Stimulated activated CD8-positive, alpha-beta memory T cell treated with anti-CD3 and anti-CD28 coated beads, Interleukin-7, amount 100 ng/mL, for 48 hours (primary cell): ENCODE results near the gene ST14.

ENCODE experiments used
- DNase-seq, 2 donors: peaks; one replicate each; pipeline ENCODE4 v3.0.0-alpha.2; 2020; ENCODE audit warnings: low read depth in 1 of 2; ENCODE audit errors: extremely low read depth in 1 of 2

Gene ST14

DNA sequence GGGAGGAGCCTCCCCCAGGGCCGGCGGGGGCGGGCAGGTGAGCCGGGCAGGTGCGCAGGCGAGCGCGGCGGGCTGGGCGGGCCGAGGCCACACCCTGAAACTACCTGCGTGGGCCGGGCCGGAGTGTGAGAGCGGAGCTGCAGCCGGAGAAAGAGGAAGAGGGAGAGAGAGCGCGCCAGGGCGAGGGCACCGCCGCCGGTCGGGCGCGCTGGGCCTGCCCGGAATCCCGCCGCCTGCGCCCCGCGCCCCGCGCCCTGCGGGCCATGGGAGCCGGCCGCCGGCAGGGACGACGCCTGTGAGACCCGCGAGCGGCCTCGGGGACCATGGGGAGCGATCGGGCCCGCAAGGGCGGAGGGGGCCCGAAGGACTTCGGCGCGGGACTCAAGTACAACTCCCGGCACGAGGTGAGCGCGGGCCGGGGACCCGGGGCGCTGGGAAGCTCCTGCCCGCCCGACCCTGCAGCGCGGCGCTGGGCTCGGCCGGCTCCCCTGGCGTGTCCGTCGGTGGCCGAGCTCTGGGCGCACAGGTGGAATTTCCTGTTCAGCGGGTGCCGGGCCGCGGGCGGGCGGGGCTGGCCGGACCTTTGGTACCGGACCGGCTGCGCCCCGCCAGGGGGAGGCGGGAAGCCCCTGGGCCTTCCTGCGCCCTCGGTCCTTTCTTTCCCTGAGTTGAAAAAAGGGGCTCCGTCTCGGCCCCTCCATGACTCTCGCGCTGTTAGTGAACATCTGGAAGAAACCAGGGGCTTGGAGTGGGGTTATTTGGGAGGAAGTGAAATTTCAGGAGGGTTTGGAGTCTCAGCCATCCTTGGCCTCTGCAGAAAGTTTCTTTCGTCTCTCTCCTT is at the start of gene ST14:
Gene ST14 (plus strand): TSS at position 126 of the 841 bp plus-strand sequence. CDS start 198 bp downstream, at position 324.
- no peak for DNase-seq

DNA sequence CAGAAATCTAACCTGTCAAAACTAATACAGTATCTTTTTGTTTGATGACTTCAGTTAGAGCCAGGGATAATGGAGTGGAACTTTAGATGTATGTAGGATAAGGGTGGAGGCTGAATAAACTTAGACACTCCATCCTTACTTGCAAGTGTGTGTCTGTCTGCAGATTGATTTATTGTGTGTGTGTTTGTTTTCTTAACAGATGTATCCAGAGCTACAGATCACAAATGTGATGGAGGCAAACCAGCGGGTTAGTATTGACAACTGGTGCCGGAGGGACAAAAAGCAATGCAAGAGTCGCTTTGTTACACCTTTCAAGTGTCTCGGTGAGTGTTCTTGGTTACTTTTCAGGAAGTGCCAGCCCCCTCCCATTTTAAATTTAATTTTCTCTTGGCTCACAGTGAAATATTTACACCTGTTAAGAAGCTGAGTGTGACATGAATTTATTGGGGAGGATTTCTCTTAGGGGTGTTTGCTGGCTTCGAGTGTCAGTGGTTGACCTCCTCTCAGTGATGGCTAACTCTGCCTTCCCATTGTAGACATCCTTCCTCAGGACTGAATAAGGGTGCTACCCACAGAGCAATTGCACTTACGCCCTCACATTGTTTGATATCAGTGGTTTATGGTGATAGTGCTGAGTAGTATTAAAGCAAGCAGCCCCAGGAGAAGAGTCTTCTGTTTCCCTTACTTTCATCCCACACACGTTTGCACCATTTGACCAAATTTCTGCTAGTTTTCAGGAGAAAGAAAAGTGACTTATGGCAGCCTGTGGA is 49.1 kb upstream of the ST14 start:
- no peak for DNase-seq

DNA sequence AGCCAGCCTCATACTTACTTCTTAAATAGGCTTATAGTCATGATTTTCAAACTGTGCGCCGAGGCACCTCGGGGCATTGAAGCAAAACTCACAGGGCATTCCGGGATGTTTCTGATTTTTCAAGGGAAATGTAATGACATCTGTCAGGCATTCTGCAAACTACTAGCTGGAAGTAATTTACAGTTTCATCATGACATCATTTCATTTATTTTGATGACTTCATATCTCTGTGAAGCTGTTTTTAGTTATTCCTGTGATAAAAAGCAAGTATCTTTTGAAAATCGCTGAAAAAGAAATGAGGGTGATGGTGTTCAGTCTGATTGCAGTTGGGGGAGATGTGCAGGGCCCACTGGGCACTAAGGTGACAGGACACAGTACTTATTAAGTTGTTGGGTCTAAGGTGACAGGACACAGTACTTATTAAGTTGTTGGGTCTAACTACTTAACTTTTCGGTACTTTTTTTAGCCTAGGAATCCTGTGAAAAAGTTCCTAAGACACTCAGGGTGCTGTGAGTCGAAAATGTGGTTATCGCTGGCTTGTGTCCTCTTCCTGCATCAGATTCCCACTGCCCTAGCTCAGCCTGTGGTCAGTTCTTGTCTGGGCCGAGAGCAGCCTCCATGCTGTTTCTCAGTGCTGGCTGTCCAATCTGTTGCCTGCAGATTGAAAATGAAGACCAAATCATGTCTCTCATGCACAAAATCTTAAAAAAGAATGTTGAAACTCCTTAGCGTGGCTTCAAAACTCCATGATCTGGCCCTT is 47.3 kb upstream of the ST14 start:
- no peak for DNase-seq

DNA sequence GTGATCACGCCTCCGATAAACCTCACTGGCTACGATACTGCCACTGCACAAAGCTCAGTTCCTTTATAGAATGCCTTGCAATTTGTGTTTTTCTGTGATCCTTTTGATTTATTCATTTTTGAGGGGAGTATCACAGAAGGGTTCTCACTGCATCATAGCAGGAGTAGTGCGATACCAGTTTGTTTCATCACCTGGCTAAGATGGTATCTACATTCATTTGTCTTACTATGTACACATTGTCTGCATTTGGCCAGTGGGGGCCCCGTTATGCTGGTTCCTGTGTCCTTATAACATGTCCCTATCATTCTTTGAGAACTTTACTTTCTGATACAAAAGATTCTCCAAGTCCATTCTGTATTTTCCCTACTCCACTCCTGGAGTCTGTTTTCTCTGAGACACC is 45.3 kb upstream of the ST14 start:
- DNase-seq, result no peak

DNA sequence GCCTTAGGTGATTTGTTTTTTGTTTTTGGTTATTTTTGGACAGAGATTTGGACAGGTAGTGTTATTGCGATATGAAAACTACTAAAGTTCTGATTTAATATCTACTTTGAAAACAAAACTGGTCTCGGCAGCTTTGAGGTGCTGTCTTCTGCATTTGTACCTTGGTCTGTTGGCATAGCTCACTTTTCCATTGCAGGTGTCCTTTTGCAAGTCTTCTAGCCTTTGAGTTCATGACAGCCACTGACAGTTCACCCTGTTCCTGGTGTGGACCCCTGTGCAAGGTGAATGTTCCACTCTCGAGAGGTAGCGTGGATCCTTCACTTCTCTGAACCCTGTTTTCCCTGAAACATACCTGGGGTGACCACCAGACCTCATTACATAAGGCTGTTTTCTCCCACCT is 44.9 kb upstream of the ST14 start:
- DNase-seq, result no peak

DNA sequence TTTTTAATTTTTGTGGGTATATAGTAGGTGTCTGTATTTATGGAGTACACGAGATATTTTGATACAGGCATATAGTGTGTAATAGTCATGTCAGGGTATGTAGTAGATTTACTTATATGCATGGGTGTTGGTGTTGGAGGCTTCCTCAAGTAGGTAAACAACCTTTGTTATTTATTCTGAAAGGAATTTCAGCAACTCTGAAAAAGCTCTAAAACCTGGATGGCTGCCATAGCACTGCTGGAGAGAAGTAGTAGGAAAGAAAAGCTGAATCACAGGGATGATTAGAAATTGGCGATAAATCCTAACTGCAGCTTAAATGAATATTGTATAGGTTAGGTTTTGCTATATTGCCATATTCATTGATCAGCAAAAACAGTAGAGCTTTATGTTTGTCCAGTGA is 44.4 kb upstream of the ST14 start:
- no peak for DNase-seq

DNA sequence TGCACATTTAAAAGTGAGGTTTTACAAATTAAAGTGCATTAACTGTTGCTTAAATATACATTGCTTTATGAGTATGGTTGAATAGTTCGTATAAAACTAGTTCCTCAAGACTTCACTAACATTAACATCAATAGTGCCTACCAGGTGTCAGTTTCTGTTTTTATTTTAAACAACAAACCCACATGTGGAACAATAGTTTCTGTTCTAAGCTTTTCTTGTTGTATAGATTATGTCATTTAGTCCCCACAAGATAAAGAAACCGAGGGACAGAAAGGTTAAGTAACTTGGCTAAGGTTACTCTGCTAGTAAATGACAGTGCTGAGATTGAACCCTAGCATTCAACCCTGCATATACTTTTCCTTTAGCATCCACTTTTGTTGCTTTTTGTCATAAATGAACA is 41.4 kb upstream of the ST14 start:
- DNase-seq, result no peak

DNA sequence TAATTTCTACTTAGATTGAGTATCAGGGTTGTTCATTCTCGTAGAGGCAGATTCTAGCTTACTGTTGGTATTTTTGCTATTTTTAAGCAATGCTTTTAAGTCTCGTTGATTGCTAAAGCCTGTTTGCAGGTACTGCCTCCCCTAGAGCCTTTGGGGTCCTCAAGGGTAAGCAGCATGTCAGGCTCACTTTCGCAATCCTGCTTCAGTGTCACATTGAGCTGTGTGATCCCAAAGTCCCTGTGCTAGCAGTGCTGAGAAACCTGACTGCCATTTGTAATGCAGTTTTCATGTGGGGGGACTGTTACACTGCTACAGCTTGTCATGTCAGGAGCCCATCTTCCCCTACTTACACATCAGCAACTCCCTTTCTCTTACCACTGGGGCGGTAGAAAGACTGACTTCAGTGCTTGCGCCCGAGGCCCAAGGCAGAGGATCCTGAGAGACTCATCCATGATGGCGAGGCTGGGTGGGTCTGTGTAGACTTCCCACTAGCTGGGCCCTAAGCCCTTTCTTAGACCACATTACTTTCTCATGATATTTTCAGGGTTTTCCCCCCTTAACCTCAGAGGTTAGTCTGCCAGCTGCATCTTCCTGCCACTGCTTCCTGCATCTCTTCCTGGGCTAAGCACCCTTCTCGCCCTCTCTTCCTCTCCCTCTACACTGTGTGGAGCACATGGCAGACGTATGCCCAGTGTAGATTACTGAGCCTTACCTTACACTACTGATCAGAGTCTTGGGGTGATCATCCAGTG is 40.8 kb upstream of the ST14 start:
- peak; percentile 11 to 20 for DNase-seq

DNA sequence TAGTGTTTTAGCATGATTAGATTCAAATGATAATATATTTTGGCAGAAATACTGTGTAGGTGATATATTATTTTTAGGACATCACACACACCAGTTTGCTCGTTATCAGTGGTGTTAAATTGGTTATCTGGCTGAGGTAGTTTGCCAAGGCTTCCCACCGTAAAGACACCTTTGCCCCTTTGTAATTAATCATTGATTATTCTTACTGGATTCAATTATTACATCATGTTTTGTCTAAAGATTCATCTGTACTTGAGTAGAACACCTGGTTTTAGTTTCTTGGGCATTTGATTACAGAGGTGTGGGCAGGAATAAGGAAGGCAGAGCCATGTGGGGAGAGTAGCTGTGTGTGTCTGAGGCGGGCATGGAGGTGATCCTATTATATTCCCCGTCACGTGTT is 39.5 kb upstream of the ST14 start:
- no peak for DNase-seq

DNA sequence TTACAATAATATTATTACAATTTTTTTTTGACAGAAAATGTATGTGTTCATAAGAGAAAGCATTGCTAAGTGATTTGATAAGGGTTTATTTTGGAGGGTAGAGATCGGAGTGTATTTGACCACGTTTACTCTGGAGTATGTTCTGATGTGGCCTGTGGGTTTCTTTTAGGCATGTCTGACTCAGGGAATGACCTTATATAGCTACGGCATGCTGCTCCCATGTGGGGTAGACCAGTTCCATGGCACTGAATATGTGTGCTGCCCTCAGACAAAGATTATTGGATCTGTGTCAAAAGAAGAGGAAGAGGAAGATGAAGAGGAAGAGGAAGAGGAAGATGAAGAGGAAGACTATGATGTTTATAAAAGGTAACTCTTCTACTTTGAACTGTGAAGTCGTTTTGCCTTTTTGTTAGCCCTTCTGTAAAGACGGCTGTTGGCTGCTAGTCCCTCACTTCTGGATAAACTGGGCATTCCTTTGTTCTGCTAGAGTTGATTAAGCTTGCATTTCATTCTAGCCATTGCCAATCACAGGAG is 38.1 kb upstream of the ST14 start:
- DNase-seq, result no peak

DNA sequence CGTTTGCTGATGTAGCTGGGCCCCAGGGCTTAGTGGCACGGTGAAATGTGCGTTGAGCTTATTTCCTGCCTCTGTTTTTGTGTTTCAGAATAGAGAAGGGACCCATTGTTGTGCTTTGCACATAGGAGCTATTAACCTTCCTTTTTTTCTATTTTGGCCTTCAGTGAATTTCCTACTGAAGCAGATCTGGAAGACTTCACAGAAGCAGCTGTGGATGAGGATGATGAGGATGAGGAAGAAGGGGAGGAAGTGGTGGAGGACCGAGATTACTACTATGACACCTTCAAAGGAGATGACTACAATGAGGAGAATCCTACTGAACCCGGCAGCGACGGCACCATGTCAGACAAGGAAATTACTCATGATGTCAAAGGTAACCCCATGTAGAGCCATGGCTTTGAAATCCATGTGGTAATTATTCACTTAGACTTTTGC is 37.4 kb upstream of the ST14 start:
- peak in 1 of 2 donors; percentile 25 for DNase-seq

DNA sequence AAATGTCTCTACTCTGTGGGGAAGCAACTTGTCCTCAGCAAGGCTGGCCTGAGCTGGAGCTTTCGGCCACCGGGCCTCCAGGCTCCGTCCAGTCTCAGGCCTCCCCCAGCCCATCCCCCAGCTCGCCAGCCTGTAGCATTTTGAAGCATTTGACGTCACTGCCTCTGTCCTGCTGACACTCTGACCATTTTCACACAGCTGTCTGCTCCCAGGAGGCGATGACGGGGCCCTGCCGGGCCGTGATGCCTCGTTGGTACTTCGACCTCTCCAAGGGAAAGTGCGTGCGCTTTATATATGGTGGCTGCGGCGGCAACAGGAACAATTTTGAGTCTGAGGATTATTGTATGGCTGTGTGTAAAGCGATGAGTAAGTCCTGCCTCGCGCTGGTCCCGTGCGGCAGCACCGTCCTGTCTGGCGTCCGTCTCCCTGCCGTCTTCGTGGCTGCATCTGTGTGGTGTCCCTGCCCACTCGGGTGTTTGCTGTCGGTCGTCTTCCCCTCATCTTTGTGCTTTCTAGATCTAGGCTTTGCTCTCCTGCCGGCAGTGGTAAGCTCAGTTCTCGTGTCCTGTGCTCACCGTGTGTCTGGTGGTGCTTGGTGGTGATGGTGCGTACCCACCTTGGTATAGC is 36.1 kb upstream of the ST14 start:
- no peak for DNase-seq

DNA sequence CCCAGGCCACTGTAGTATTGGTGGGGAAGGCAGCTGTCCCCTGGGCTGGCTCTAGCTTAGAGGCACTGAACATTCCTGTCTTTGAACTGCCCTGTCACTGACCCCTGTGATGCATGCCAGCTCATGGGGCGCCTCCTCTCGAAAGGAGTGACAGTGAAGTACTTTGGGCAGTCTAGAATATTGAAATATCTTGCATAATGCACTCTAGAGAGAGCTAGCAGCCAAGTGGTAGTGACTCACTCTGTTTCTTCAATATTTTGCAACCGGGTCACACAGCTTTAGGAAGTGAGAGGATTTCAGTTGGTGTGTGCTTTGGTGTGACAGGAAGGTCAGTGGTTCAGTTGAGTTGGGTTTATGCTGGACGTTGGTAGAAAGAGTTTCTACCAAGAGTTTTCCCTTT is 35.5 kb upstream of the ST14 start:
- DNase-seq, result no peak

DNA sequence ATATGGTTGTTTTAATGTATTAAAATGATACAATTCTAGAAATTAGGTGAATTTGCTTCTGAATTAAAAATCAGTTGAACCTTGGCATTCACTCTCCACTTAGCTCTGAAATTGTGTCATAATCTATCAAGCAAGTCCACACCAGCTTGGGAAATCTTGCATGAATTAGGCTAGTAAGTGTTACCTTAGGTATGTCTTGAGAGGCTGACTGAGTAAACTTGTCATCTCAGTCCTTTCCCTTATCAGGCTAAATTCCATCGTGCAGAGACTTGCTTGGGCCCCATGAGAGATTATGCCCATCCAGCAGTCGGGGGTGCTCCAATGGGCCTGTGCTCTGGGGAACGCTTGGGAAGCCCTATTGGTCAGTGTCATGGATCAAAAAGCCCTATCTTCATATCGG is 33.9 kb upstream of the ST14 start:
- DNase-seq, result no peak

DNA sequence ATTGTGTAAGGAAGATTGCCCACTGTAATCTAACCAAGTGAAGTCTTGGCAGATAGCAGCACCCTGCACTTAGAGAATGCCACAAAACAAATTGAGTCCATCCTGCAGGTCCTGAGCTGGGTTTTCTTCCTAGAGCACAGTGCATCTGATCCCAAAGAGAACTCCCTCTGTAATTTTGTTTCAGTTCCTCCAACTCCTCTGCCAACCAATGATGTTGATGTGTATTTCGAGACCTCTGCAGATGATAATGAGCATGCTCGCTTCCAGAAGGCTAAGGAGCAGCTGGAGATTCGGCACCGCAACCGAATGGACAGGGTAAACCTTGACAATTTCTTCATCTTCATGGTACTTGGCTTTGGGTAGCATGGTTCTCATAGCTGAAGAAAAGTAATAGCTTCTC is 33.1 kb upstream of the ST14 start:
- no peak for DNase-seq

DNA sequence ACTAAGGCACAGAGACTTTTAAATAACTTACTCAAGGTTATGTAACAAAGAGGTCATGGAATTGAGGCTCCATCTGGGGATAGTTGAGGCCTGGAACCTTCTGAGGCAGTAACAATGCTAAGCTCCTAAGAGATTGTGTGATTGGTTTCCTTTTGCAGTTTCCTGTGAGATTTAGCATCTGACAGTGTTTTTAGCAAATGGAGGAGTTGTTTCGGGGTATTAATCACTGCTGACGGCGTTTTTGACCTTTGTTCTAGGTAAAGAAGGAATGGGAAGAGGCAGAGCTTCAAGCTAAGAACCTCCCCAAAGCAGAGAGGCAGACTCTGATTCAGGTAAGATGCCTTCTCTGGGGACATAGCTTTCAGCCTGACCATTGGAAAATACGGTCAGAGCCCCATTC is 32.1 kb upstream of the ST14 start:
- DNase-seq, result no peak

DNA sequence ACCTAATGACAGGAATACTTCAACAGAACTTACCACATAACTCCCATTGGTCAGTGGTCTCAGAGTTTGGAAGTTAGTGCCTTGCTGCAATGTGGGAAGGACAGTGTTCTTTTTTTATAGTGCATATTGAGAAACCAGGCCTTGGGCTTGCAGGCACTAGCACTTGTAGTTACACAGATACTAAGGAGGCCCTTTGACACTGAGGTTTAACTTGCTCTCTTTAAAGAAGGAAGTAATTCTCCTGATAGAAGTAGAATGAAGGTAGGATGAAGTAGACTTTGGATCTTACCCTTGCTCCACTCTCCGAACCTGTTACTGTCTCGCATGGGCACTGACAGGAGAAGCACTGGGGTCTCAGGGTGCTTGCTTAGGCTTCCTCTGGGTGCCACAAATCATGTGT is 31.0 kb upstream of the ST14 start:
- no peak for DNase-seq

DNA sequence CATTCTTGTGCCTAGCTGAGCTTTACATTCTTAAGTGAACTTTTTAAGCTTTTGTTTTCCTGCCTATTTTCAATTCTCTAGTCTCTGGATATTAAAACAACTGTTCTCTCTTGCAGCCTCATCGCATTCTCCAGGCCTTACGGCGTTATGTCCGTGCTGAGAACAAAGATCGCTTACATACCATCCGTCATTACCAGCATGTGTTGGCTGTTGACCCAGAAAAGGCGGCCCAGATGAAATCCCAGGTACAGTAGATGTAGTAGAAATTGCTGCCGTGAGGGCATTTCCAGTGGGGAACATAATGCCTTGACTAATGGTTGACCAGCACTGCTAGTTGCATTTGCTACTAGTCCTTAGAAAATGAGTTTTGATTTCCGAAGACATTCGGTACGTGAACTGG is 29.7 kb upstream of the ST14 start:
- no peak for DNase-seq

DNA sequence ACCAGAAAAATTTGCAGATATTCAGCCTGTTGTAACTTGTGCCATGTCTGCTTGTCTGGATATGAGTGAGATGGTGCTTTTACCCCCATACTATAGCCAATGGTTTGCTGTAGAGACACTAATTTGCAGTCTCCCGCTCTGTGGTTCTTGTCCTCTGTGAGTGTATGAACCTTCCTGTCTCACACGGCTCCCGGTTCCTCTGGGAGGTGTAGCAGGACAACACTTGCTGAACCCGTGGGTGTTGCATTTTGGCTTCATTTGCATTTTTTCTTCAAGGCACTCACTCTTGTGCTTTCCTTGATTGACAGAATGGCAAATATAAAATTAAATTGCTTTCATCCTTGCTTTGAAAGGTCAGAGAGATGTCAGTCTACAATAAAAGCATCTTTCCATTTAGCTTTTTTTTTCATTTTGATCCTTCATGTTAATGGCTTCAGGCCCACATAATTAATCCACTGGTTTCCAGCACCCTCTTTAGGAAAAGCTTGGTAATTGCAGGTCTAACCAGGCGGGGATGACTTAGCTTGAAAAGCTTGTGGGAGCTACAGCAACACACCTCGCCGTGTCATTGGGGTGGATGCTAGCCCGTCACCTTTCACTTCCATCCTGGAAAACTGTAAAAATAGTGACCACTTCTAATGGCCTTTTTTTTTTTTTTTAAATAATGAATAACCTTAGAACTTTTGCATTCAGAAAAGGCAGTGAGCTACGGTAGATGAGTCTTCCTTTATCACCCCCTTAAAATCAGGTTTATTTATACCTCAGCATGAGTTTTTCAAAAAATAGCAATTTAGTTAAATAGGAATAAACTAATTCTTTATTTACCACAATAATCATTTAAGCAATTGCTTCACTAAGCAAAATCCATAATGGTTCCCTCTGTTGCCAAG is 27.4 kb upstream of the ST14 start:
- no peak for DNase-seq
